NCI-H69 (cell line): ENCODE data around the gene ZNF143.
"Not testable (repeated sequence)": the region's sequence is repeated elsewhere in the genome, so short reads cannot be mapped to it uniquely, and the experiment has no call there.

ENCODE experiments used
- DNase-seq: peaks from one replicate; lab custom pipeline; 2025; lab: John Stamatoyannopoulos, UW

ZNF143 gene

GRCh38 chr11:9549216-9549615 is 88.4 kb downstream of the ZNF143 start:
- DNase-seq = not testable (repeated sequence)

- DNase-seq = no peak
Measured at GRCh38 chr11:9550191-9550628, 89.4 kb downstream of the ZNF143 start.

- no peak for DNase-seq
Measured at GRCh38 chr11:9561279-9561982, 100.6 kb downstream of the ZNF143 start.

- peak; percentile 43 for DNase-seq
Measured at GRCh38 chr11:9562716-9563115, 101.9 kb downstream of the ZNF143 start.

GRCh38 chr11:9563196-9563730 is 102.5 kb downstream of the ZNF143 start:
- no peak for DNase-seq

GRCh38 chr11:9565822-9566560 is 105.2 kb downstream of the ZNF143 start:
- DNase-seq = peak; percentile 99

GRCh38 chr11:9566561-9567063 is 105.8 kb downstream of the ZNF143 start:
- DNase-seq = peak; percentile 29

GRCh38 chr11:9567401-9567800 is 106.6 kb downstream of the ZNF143 start:
- no peak for DNase-seq

GRCh38 chr11:9568161-9568853 is 107.5 kb downstream of the ZNF143 start:
- DNase-seq = no peak

- peak; percentile 88 for DNase-seq
Measured at GRCh38 chr11:9568854-9569587, 108.2 kb downstream of the ZNF143 start.

GRCh38 chr11:9569588-9570164 is 108.9 kb downstream of the ZNF143 start:
- peak; percentile 19 for DNase-seq

- no peak for DNase-seq
Measured at GRCh38 chr11:9570313-9571025, 109.7 kb downstream of the ZNF143 start.

- no peak for DNase-seq
Measured at GRCh38 chr11:9571071-9571762, 110.4 kb downstream of the ZNF143 start.

GRCh38 chr11:9571763-9572115 is 110.9 kb downstream of the ZNF143 start:
- DNase-seq = no peak

- peak; percentile 100 for DNase-seq
Measured at GRCh38 chr11:9573052-9573774, 112.4 kb downstream of the ZNF143 start, which contains the start of gene WEE1. TSS of gene WEE1 (plus strand) at chr11:9573670. CDS start at chr11:9573934, 264 bp downstream.

- DNase-seq = peak; percentile 71
Measured at GRCh38 chr11:9573775-9574621, 113.2 kb downstream of the ZNF143 start.

GRCh38 chr11:9574622-9575259 is 113.9 kb downstream of the ZNF143 start:
- DNase-seq = peak; percentile 64
